HFFc6 (cell line): ENCODE data around the gene LTB4R. TPM values are rescaled to one million over a fixed set of nuclear protein-coding genes. Genes with fewer than 3 reads are reported as not detected.

Source experiments
- DNase-seq: peaks from one replicate; pipeline ENCODE4 v3.0.0-alpha.2; 2018
- H3K27ac Mint-ChIP-seq: 2 replicates; pipeline ENCODE4 v1.8.0; 2020; ENCODE audit warnings: mild to moderate bottlenecking, mixed read lengths
- H3K27me3 Mint-ChIP-seq: 2 replicates; pipeline ENCODE4 v1.8.0; 2021; ENCODE audit warnings: mild to moderate bottlenecking, moderate library complexity, mixed read lengths; ENCODE audit not compliant: insufficient read depth
- H3K36me3 Mint-ChIP-seq: 2 replicates; pipeline ENCODE4 v1.8.0; 2021; ENCODE audit warnings: low read depth, mixed read lengths
- H3K4me1 Mint-ChIP-seq: 2 replicates; pipeline ENCODE4 v1.8.0; 2020; ENCODE audit warnings: low read depth, mixed read lengths
- H3K4me3 Mint-ChIP-seq: 2 replicates; pipeline ENCODE4 v1.8.0; 2020; ENCODE audit warnings: mild to moderate bottlenecking, moderate library complexity, mixed read lengths
- H3K9me3 Mint-ChIP-seq: 2 replicates; pipeline ENCODE4 v1.8.0; 2020; ENCODE audit warnings: mild to moderate bottlenecking, mixed read lengths
- CTCF ChIP-seq: fragments of 200-600 bp; sonication (generic); IDR thresholded peaks from 2 replicates; pipeline ENCODE4 v1.5.0; 2021; ENCODE audit warnings: antibody characterized with exemption, mild to moderate bottlenecking
- total RNA-seq, 6 experiments: library from RNA; stranded (reverse); fragmentation: NEBNext Ultra II Directional; extraction: Animal tissue kit (Norgen Biotek cat#: 25700); gene quantifications; 2 replicates in 1 of 6; 3 replicates in 5 of 6; pipeline ENCODE4 v1.2.3, GENCODE V29; 2021

The LTB4R gene
- total RNA-seq, 6 experiments from 2014 or later = 1.5 to 2.9 (median 1.9) TPM

DNA sequence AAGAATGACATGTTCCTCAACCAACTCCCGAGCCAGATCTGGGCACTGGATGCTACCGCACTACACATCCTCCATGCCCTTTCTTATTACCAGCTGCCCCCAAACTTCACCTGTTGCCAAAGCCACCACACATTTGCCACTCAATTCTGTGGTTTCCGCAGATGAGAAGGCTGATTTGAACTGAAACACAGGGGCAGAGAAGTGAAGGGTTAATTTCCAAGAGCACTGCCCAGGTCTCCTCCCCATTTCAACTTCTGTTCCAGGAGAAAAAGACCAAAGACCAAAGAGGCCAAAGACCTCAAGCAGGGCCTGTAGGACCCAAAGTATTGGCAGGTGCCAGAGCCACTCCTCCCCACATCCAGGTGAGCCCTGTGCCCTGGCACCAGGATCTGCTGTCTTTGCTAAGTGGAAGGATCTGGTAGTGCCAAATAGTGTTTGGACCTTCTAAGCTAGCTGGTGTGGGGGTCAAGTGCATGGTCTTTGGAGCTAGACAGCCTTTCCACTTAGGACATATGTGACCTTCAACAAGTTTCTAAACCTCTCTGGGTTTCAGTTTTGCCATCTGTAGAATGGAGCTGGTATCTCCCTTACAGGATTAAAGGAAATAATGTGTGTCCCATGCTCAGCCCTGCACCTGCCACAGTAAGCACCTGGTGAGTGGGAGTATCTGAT, 19.7 kb upstream of the LTB4R start:
- peaks cover 7% of the 10 kb centered on the region for H3K4me1 Mint-ChIP-seq
- H3K9me3 Mint-ChIP-seq = no peaks in the 10 kb centered on the region
- H3K36me3 Mint-ChIP-seq = peaks cover 14% of the 10 kb centered on the region
- H3K27me3 Mint-ChIP-seq = peaks cover 2% of the 10 kb centered on the region; the same call in 1 of the 2 replicates
- no peak overlapping the region for H3K27ac Mint-ChIP-seq
- no peak for DNase-seq
- no peak overlapping the region for H3K4me3 Mint-ChIP-seq
- no peak for TF ChIP-seq CTCF

GRCh38 chr14:24292118-24292807, 19.0 kb upstream of the LTB4R start:
- TF ChIP-seq CTCF = no peak
- peaks cover 2% of the 10 kb centered on the region; the same call in 1 of the 2 replicates for H3K27me3 Mint-ChIP-seq
- no peaks in the 10 kb centered on the region for H3K9me3 Mint-ChIP-seq
- peaks cover 15% of the 10 kb centered on the region for H3K36me3 Mint-ChIP-seq
- H3K4me1 Mint-ChIP-seq = peaks cover 14% of the 10 kb centered on the region
- no peak overlapping the region for H3K27ac Mint-ChIP-seq
- no peak overlapping the region for H3K4me3 Mint-ChIP-seq
- DNase-seq = no peak

DNA sequence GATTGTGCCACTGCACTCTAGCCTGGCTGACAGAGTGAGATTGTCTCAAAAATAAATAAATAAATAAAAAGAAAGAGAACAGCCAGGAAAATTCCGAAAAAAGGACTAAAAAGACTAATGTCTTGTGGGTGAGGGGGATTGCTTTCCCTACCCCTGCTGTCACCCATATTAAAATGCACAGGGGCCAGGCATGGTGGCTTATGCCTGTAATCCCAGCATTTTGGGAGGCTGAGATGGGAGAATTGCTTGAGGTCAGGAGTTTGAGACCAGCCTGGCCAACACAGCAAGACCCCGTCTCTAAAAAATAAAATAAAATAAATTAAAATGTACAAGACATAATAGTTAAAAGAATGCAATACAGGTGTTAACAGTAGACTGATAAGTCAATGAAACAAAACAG, 17.8 kb upstream of the LTB4R start:
- Mint-ChIP-seq H3K9me3 (no peaks in the 10 kb centered on the region), H3K27ac (no peak overlapping the region), H3K36me3 (peaks cover 15% of the 10 kb centered on the region), H3K27me3 (peaks cover 2% of the 10 kb centered on the region; the same call in 1 of the 2 replicates), H3K4me1 (peaks cover 27% of the 10 kb centered on the region), H3K4me3 (no peak overlapping the region)
- DNase-seq = no peak
- TF ChIP-seq CTCF = no peak

GRCh38 chr14:24296341-24297157, 14.8 kb upstream of the LTB4R start:
- Mint-ChIP-seq H3K27me3 (peaks cover 2% of the 10 kb centered on the region; the same call in 1 of the 2 replicates), H3K27ac (peak overlapping the region; percentile 85), H3K9me3 (no peaks in the 10 kb centered on the region), H3K36me3 (peaks cover 17% of the 10 kb centered on the region), H3K4me3 (no peak overlapping the region), H3K4me1 (peaks cover 49% of the 10 kb centered on the region)
- TF ChIP-seq CTCF = peak; percentile 85
- peak; percentile 89 for DNase-seq

DNA sequence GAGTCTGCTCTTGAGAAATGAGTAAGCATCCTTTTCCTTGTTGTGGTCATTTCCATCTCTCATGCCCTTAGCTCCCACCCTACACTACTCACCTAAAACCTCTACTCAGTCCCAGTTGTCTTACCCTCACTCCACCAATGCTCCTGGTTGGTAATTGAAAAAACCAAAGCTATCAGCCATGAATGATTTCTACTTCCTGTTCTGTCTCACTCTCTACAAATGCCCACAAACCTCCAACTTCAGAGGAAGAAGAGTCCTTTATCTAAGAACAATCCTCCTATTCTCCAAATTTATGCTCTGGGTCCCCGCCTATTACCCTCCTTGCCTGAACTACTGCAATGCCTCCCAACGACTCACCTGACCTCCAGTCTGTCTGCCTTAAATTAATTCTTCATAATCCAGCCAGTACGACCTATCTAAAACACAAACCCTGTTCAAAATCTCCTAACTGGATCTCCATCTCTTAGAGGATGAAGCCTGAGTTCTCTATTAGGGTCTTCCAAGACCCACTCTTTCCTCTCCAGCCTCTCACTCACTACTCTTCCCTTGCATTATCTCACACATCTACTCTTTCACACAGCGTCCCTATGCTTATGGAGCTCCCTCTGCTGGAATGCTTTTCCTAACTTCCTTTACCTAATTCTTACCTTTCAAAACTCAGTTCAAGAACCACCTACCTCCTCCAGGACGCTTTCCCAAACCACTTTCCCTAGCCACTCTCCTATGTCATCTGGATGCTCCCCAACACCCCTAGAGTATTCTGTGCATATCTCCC, 13.9 kb upstream of the LTB4R start:
- Mint-ChIP-seq H3K9me3 (no peaks in the 10 kb centered on the region), H3K4me1 (peaks cover 50% of the 10 kb centered on the region), H3K27me3 (no peaks in the 10 kb centered on the region), H3K36me3 (peaks cover 23% of the 10 kb centered on the region), H3K4me3 (no peak overlapping the region), H3K27ac (peak overlapping the region; percentile 34)
- TF ChIP-seq CTCF = peak; percentile 66
- no peak for DNase-seq
